ENCODE results near the gene GNPTAB.

The GNPTAB gene

DNA sequence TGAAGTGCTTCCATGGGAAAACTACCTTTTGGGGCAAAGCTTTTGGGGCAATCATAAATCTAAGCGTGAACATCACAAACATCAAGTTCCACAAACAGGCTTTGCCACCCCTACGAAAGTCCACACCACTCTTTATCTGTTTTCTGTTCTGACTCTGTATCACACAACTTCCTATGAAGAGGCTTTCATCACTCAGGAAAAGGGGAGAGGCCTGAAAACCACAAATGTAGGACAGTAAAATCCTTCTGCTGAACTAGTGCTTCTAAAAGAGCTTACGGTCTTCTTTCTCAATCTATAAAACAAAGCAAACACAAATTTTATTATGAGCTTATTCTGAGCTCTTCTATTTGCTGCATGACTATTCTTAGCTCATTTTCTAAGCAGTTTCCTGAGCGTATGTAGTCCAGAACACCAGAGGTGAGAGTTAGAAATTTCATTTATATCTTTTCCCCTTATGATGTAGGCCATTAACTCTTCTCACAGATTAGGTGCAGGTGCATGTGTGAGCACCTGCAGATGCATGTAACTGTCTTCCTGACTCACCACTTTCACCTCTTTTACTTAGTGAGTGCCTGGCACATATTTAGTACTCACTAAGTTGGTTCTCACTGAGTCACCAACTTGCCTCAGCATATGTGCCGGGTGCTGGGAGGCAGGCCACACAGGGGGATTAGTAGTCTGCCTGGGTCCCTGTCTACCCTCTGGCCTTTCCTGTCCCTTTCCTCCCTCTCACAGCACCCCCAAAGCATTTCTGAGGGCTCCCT lies 58.6 kb downstream of the GNPTAB start:
- DNase-seq (ENCODE audit: low spot score): no peak

DNA sequence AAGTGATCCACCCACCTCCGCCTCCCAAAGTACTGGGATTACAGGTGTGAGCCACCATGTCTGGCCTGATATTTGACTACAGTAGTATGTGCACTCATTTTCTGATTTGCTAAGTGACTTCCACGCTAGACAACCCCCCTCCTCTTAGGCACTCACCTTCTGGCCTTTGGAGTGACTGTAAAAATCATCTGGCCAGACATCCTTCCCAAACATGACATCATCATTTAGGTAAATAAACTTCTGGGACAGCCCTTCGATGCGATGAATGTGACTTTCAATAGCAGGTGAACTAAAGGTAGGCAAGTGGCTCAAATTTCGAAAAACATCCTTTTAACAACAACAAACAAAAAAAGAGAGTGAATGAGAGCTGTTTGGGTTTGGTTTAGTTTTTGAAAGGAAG lies 60.9 kb downstream of the GNPTAB start:
- no peak for DNase-seq (ENCODE audit: low spot score)

DNA sequence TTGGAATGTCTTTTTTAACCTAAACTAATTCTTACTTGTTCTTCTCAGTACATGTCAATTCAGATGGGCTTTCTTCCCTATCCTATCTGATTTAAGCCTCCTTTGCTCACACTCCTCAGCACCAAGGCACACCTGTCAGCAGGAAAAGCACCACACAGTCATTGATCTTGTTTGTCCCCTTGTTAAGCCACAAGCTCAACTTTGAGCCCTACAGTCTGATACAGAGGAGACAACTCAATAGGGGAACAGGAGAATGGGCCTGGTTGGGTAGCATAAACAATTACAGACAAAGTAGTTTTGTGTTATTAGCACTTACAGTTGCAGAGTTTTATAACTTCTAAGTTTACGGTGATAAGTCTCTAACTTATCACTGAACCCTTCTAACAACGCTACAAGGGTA lies 62.0 kb downstream of the GNPTAB start:
- DNase-seq (ENCODE audit: low spot score): no peak

DNA sequence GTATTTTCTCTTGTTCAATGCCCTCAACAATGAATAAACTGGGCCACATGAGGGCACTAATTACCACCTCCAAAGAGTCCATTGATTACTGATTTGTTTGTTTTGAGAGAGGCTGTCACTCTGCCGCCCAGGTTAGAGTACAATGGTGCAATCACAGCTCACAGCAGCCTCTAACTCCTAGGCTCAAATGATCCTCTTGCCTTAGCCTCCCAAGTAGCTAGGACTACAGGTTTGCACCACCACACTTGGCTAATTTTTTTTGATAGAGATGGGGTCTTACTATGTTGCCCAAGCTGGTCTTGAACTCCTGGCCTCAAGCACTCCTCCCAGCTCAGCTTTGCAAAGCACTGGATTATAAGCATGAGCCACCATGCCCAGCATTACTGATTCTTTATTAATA lies 63.2 kb downstream of the GNPTAB start:
- DNase-seq (ENCODE audit: low spot score): no peak

DNA sequence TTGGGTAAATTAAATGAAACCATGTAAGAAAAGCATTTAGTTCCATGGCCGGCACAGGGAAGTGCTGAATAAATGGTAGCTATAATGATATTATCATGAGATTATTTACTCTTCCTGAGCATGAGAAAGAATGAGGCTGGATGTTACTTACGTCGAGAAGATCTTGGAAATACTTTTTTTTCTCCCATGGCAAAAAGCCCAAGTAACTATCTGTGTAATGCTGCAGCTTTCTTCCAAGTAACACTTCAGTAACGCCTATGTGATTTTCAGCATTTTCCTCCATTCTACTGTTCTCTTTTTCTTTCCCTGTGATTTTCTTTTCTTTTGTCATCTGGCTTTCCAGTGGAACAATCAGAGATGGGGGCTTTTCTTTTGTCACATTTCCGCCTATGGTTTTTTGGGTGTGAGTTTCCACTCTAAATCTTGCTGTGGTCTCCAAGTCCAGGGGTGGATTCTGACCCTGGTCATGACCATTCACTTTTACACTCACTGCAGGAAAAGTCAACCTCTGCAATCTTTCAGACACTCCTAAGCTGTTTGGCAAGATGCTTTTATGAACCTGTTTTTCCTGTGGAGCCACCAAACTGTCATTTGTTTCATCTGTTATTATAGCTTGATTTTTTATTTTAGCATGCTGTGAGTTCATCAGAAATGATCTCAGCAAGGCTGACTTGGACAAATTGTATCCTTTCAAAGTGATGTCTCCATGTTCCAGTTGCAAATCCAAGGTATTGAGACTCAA lies 66.5 kb downstream of the GNPTAB start:
- no peak for DNase-seq (ENCODE audit: low spot score)

DNA sequence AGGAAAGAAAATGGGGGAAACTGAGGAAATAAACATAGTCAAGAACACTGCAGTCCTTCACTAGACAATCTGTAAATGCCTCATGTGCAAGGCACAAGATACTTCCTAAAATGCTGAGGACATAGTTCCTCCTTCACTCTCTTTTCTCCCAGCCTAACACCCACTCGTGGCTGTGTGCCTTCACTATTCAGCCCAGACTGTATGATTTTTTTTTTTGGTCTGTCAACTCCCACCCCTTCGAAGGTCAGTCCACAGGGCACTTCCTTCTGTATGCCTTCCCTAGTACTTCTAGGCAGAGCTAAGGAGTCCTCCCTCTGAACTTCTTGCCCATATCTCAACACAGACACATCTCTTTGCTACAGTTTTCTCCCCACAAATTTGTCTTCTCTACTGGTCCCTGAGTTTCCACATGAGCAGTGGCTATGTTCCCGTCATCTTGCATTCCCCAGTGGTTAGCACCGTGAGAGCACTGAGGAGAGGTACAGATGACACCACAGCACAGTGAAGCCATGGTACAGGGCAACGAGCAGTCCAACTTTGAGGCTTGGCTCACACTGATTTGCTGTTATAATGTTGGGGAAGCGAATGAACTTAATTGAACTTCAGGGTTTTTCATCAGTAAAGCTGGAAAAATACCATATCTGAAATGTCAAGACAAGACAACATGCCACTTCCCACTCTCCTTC lies 67.4 kb downstream of the GNPTAB start:
- no peak for DNase-seq (ENCODE audit: low spot score)

DNA sequence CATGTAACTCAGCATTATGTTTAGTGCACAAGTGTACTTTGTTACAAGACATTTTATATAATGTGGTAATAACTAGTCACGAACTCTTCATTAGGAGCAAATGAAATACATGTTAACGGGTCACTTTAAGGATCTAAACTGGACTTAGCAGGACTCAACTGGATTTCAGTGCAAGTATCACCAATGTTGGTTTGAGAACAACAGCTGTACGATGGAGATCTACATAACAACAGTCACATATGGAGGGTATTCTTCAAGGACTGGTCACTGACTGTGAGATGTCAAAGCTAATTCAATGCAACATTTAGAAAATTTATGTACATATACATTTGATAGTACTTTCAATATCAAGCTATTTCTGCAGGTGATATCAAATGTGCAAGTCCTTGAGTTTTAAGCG lies 69.0 kb downstream of the GNPTAB start:
- no peak for DNase-seq (ENCODE audit: low spot score)

DNA sequence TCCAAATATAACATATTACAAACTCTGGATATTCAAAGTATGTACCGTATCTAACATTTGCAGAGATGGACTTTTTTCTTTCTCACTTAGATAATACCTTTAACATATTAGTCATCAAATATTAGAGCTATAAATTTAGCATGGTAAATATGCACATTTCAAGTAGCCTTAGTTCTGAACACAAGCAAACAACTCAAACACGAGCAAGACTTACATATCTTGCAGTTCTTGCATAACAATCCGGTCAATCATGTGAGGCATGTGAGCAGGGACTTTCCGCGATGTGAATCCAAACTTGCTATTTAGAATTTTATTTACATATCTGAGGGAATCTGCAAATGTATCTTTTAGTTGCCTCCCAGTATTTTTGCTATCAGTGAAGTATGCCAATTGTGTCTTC lies 69.4 kb downstream of the GNPTAB start:
- no peak for DNase-seq (ENCODE audit: low spot score)

DNA sequence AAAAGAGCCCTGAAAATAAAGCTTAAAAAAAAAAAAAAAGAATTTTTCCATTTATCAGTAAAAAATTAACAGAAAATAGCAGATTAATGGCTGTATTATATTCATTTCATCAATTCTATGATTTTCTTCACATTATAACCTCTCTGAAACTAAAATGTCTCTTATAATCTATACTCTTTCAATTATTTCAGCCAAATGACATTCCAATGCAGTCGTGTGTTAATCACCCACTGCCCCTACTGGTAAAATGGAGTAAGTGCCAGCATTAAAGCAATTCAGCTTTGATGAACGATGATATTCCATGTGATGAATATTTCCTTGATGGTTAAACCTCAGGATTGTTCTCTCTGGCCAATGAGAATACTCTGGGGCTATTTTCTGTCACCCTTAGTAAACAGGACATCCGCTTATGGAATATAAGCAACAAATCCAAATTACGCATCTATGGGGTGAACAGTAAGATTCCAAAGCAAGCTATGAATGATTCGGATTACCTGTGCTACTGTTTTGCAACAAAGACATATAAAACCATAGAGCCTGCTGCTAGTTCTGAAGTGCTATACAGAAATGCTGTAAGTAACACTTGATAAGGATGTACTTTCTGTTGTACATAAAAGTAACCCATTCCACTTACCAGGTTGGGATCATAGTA lies 71.2 kb downstream of the GNPTAB start:
- peak; percentile 44 for DNase-seq (ENCODE audit: low spot score)

DNA sequence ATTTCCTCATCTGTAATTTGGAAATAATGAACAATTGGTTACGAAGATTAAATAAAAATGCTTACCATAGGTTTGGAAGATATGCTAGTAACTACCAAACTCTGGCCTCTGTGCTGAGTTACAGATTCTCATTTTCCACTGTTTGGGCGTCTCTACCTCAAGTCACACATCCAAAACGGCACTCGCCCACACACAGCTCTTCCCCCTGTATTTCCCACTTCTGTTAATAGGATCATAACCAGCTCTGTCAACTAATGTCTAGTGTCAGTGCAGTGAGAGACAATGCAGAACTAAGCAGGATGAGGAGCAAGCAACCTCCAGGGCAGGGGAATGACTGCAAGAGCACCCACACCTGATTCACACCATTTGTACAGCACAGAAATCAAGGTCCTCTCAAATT lies 80.6 kb downstream of the GNPTAB start:
- DNase-seq (ENCODE audit: low spot score): no peak

DNA sequence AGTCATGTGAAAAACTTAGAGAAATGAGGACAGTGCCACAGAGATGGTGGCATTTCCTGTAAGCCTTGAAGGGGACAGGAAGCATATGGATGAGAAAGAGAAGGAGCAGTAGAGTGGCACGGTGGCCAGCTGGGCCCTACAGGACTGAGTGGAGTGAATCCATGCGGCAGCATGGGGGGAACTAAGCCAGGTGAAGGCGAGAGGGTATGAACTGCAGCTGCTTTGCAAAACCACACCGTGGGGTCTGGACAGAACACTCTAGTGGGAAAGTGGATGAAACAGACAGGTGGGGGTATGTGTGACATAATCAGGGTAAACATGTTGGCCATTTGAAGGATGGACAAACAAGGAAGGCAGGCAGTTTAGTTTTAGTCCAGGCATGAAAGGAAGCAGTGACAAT lies 81.1 kb downstream of the GNPTAB start:
- no peak for DNase-seq (ENCODE audit: low spot score)

DNA sequence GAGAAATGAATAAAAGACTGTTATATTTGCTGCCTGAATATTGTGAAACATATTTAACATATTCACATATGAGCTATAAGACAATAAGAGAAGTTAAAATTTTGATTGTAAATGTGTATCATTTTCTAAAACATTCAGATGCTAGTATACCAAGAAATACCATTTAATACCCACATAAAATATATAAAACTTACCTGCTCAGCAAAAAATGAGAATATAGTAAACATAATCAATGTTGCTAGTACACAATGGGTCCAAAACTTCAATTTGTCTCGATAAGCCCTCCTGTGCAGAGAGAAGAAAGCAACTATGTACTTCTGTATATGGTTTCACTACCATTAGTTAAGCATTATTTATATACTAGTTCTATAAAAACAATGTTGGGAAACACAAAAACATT lies 81.9 kb downstream of the GNPTAB start:
- DNase-seq (ENCODE audit: low spot score): no peak

DNA sequence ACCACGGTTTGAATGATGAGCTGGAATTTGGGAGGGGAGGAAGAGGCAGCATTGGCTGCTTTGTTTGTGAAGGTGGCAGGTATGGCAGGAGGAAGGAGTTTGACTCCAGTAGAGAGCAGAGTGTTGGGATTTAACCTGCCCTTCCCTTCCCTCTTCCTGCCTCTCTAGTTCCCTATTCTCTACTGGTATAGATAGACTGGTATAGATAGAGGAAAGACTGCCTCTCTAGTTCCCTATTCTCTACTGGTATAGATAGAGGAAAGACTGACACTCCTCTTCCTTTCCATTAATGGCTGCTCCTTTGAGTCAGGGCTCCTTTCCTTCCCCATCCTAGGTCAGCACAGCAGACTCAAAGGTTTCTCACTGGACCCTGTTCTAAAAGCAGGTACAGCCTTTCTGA lies 83.1 kb downstream of the GNPTAB start:
- no peak for DNase-seq (ENCODE audit: low spot score)

DNA sequence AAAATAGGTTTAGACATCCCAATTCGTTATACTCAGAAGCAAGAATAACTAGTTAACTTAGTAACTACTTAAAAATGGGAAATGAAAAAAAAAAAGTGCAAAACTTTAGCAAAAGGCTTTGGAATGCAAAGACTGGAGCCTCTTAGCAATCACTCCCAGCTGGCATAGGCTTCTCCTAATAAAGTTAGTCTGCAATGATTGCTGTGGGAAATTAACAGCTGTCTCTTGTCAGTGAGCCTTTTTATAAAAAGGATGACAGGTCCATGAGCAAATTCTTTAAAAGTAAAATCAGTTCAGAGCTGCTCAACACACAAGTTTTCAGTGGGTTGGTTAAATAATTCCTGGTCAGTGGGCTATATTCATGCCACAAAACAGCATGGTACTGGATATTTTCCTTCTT lies 84.1 kb downstream of the GNPTAB start:
- no peak for DNase-seq (ENCODE audit: low spot score)

DNA sequence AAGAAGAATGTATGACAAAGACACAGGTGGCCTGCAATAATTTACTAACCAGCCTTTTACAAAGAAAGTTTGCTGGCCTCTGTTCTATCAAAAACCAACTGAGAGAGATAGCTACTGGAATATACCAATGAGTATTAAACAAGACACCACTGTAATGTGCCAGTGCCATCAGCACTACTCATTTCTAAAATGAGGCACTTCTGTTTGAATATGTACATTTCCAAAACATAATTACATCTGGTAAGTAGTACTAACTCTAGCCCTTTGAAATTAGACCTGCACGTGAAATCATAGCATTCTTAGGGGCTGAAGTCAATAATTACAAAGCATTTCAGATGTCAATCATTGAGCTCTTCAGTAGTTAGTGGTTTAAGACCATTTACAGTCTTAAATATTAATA lies 84.6 kb downstream of the GNPTAB start:
- DNase-seq (ENCODE audit: low spot score): no peak

DNA sequence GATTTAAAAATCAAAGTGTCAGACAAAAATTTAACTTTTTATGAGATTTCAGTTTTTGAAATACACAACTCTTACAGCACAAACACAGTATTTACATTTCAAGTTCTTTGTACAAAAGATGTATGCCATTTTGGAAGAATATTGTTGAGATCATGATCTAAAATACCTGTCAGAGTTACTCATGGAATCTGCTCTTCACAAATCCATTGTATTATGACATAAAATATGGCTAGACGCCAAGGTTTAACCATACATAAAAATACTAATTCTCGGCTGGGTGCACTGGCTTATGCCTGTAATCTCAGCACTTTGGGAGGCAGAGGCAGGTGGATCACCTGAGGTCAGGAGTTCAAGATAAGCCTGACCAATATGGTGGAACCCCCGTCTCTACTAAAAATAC lies 85.3 kb downstream of the GNPTAB start:
- DNase-seq (ENCODE audit: low spot score): no peak

DNA sequence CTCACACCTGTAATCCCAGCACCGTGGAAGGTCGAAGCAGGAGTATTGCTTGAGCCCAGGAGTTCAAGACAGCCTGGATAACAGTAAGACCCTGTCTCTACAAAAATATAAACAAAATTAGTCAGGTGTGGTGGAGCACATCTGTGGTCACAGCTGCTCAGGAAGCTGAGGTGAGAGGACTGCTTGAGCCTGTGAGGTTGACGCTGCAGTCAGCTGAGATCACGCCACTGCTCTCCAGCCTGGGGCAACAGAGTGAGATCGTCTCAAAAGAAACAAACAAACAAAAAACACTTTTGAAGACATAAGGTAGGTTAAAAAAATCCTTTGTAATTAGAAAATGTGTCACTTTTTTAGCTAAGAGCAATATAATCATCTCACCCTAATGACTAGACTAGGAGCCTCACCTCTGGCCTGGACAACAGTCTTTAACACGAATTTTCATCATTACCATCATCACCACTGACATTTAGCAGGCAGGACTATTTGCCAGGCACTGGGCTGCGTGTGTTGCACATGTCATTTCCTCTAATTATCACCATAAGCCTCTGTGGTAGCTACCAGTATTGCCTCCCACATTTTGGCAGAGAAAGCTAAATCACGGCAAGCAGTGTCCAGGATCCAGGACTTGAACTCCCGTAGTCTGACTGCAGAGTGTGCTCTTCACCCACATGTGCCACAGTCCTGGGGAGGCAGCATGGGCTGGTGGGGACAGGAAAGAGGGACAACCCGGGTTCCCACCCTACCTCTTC lies 86.9 kb downstream of the GNPTAB start:
- peak; percentile 9 for DNase-seq (ENCODE audit: low spot score)

DNA sequence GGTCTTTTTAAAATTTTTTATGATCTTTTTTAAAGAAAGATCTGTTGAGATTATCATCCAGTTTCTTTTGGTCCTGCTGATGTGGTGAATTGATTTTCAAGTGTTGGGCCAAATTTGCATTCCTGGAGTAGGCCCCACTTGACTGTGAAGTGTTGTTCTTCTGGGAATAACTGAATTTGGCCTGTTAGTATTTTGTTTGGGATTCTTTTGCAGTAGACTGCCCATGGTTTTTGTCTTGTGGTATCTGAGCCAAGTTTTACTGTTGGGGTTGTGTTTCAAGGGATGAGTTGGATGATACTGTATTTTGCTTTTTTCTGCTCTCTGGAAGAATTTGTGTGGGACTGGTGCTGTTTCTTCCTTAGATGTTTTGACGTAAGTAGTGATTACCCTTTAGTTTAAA lies 87.5 kb downstream of the GNPTAB start:
- no peak for DNase-seq (ENCODE audit: low spot score)

DNA sequence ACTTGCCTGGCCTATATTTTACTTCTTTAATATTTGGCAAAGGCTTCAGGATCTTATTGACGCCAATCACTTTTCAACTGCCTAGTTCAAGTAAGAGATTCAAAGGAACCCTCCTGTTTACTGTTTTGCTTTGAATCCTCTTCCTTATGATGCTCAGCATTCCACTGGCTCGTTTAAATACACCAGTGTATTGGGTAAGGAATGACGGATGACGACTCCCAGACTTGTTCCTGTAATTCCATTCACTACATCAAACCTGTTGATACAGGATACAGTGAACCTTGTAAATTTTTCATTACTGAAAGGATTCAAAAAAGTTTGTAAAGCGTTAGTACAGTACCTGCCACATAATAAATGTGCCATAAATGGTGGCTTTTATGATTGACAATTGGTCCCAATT lies 89.8 kb downstream of the GNPTAB start:
- no peak for DNase-seq (ENCODE audit: low spot score)

DNA sequence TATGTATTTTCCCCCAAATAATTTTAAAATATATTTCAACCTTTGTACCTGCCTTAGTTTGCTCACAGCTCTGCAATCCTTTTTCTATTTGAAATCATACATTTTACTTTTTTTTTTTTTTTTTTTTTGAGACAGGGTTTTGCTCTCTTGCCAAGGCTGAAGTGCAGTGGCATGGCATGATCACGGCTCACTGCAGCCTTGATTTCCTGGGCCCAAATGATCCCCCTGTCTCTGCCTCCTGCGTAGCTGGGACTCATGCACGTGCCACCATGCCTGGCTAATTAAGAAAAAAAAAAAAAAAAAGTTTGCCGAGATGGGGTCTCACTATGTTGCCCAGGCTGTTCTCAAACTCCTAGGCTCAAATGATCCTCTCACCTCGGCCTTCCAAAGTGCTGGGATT lies 90.2 kb downstream of the GNPTAB start:
- DNase-seq (ENCODE audit: low spot score): no peak

DNA sequence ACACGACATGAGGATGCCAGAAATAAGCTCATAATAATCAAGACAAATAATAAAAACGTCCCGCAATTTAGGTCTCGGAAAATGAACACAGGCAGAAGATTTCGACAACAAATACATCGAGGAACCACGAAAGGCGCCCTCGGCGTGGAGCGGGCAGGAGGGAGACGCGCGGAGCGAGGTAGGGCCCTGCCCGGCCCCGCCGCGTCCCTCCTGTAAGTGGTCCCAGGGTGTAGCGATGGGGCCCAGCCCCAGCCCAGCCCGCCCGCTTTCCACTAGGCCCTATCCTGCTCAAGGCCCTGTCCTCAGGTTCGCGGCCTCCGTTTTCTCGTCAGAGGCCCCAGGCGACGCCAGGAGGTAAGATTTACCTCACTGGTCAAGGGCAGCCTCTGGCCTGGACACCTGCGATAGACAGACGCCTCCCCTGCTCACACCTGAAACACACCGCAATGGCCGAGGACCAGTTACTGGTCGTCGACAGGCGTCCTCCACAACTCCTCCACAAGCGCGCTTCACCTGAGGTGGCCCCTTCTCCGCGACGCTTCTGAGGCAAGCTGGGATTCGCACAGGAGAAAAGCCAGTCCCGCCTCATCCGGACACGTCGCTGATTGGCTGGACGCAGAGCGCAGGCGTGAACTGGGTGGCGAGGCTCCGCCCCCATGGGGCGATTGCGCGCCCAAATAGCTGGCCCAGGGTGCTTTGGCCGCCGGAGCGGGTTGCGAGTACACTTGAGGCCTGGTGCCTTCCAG lies 91.7 kb downstream of the GNPTAB start, which contains the start of gene SYCP3:
SYCP3 (minus strand) TSS at position 543 of the 746 bp plus-strand sequence. CDS start 1,527 bp downstream, outside the sequence.
- DNase-seq (ENCODE audit: low spot score): no peak

Data from CD4-positive, alpha-beta T cell treated with Interleukin-2 at 100 ng/mL for 4 hours (primary cell).